ENCODE measurements around the gene RPS26. TPM values are rescaled to one million over a fixed set of nuclear protein-coding genes. Genes with fewer than 3 reads are reported as not detected.
"Not testable (repeated sequence)": the region's sequence is repeated elsewhere in the genome, so short reads cannot be mapped to it uniquely, and the experiment has no call there.

RPS26 gene
- polyA plus RNA-seq, 5 donors, result 102 to 691 (median 130) TPM

DNA sequence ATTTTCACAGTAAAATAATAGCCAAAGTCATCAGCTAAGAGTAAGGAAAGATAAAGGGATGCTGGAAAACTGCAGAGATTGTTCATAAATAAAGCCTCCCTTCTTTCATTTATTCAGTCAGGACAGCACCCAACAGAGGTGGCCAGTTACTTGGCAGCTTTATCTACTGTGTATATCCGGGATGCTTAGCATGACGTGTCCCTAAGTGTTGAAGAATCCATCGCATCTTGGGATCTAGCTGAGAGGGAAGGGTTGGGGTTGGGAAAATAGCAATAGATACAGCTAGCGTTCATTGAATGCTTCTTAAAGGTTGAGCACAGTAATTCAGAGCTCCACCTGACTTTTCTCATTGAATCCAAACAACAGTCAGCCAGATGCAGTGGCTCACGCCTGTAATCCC, 32.7 kb downstream of the RPS26 start:
- DNase-seq, result no peak

DNA sequence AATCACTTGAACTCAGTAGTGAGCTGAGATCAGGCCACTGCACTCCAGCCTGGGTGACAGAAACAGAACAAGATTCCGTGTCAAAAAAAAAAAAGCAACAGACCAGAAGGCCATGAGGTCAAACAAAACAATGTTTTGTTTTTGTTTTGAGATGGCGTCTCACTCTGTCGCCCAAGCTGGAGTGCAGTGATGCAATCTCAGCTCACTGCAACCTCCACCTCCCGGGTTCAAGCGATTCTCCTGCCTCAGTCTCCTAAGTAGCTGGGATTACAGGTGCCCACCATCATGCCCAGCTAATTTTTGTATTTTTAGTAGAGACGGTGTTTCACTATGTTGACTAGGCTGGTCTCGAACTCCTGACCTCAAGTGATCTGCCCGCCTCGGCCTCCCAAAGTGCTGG, 36.2 kb downstream of the RPS26 start:
- DNase-seq, result not testable (repeated sequence)

DNA sequence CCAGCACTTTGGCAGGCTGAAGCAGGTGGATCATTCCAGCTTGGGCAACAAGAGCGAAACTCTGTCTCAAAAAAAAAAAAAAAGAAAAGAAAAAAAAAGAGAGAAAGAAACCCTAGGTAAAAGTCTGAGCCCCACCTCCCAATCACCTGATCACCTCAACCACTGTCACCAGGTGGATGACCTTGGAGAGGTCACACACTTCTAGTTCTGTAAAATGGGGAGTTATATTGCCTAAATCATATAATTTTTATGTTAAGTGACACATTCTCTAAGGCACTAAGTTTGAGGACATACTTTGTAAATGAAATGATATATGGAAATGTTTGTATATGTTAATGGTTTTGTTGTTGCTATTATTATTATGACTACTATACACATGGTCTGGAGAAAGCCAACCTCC, 36.7 kb downstream of the RPS26 start:
- no peak for DNase-seq

DNA sequence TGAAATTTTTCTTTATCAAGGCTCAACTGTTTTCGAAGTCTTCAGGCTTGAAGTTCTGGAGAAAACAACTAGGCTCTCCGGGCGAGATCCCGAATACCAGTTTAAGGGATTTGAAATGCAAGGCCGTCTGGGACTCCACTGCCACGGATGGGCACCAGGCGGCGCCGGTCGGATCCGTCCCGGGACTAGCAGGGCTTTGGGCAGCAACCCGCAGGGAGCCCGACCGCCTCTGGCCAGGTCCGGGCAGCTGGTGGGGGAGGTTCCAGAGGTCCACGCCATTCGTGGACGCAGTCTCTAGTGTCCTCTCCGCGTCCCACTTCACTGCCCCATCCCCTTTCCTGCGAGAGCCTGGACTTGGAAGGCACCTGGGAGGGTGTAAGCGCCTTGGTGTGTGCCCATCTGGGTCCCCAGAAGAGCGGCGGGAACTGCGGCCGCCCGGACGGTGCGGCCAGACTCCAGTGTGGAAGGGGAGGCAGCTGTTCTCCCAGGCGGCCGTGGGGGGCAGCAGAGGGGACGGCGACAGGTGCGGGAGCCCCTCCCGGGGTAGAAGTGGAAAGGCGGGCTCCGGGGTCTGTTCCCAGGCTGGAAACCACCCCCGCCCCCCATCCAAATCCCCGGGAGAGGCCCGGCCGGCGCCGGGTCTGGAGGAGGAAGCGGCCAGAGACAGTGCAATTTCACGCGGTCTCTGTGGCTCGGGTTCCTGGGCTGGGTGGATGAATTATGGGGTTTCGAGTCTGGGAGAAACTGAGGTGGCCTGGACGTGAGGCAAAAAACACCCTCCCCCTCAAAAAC, 37.4 kb downstream of the RPS26 start:
- DNase-seq, result peak; percentile 70 to 72

DNA sequence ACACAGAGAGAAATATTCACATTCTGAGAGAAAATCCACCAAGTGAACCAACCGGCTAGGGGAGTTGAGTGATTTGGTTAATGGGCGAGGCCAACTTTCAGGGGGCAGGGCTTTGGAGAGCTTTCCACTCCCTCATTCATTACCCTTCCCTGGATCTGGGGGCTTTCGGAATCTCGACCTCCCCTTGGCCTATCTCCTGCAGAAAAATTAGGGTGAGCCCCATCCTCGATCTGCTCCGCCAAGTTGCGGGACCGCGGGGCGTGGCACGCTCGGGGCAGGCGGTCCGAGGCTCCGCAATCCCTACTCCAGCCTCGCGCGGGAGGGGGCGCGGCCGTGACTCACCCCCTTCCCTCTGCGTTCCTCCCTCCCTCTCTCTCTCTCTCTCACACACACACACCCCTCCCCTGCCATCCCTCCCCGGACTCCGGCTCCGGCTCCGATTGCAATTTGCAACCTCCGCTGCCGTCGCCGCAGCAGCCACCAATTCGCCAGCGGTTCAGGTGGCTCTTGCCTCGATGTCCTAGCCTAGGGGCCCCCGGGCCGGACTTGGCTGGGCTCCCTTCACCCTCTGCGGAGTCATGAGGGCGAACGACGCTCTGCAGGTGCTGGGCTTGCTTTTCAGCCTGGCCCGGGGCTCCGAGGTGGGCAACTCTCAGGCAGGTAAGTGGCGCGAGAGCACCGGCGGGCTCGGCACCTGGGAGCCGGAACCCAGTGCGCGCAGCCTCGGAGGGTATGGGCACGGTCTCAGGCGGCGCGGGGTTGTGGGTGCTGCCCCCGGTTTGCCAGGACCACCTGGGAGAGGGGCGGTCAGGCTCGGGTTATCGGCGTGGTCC, 38.2 kb downstream of the RPS26 start, which contains the start of gene ERBB3:
Gene ERBB3 (plus strand): TSS at position 443 of the 833 bp plus-strand sequence. CDS start 136 bp downstream, at position 579.
- peak; percentile 75 to 80 for DNase-seq

DNA sequence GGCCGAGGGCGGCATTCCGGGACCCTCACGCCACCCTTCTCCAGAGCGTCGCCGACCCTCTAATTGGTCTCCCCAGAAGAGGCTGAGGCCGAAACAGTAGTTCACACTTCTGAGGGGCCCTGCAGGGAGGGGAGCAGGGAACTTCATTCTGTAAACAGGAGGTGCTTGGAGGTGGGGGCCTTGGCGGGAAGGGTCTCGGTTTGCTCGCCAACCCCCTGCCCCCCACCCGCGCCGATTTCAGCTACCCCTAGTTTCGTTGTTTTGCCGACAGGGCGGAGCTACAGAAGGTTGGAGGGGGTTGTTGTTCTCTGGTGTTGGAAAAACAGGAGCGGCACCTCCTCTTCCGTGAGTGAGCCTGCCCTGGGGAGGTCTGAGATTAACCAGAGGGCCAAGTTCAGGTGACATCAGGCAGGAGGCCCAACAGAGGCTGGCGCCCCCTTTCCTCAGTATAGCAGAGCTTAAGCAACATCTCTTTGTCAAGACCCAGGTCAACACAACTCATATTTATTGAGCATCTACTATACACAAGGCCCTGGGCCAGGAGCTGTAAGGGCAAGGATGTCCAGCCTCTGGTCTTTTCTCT, 38.9 kb downstream of the RPS26 start:
- DNase-seq, result no peak

DNA sequence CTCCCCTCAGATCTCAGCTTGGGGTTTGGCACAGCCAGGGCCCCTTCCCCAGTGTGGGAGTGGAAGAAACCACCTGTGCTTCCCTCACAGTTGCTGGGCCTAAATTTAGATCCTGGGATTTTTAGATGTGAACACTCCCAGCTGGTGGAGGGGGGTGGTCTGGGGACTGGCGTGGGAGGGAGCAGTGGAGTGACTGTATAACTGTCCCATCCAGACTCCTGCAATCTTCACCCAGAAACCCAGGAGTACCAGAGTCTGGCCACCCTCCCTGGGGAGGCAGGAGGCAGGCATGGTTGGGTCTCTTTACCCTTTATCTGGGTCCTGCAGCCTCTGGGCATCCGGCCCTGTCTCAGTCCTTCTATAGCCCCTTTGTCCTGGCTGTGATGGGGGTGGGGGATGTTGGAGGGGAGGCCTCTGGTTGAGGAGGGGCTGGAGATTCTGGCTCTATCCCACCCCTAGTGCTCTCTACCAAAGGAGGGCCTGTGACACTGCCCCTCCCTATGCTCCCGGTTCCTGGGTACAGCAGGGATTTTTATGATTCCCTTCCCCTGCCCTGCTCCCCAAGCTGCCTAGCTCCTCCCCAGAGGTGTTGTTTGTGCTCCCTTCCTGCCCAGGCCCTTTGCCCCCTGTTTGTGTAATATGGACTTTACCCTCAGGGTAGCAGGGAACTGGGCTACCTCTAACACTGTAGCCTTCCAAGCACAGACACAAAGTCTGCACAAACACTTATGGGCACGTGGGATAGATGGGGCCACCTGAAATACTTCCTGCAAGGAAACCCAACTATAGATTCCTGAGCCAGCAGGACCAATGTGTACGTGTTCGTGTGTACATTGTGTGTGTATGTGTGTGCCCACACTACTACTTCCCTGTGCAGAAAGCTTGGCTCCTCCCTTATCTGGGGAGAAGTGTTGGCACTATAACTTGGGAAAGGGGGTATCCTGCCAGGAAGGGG, 40.0 kb downstream of the RPS26 start:
- DNase-seq, result no peak

DNA sequence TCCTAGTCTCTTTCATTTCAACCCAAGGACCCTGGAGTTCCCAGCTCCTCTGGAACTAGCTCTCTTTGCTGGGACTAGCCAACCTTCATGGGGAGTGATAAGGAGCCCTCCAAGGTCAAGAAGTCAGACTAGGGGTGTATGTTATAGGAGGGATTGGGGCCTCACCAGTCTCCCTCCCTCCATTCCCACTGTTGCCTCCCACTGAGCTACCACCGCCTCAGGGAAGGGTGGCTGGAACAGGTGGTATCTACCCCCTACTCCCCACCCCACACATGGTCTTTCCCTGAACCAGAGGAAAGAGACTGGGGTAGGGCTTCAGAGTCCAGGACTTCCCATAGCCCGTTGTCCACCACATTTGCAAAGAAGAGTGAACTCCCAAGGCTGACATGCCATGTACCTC, 40.7 kb downstream of the RPS26 start:
- no peak for DNase-seq

DNA sequence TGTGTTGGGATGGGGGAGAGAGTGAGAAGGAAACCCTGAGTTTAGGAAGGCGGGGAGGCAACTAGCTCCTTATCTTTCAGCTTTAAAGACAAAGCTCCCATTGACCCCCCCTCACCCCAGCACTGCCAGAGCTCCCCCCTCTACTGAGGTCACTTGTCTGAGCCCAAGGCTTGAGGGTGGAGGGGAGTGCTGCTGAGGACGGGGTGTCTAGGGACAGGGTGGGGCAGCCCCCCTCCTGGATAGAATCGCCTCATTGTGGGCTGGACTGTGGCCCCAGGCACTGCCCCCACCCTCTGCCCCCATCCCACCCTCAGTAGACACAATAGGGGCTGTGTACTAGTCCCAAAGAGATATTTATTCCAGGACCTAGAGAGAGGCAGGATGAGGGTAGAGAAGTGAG, 41.2 kb downstream of the RPS26 start:
- no peak for DNase-seq

DNA sequence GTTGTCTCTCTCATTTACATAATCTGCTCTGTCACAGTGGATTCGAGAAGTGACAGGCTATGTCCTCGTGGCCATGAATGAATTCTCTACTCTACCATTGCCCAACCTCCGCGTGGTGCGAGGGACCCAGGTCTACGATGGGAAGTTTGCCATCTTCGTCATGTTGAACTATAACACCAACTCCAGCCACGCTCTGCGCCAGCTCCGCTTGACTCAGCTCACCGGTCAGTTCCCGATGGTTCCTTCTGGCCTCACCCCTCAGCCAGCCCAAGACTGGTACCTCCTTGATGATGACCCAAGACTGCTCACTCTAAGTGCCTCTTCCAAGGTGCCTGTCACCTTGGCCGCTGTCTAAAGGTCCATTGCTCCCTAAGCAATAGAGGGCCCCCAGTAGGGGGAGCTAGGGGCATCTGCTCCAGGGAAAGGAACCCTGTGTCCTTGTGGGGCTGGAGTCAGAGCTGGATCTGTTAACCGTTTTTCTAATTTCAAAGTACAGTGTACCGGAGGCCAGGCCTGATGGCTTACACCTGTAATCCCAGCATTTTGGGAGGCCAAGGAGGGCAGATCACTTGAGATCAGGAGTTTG, 43.3 kb downstream of the RPS26 start:
- no peak for DNase-seq

DNA sequence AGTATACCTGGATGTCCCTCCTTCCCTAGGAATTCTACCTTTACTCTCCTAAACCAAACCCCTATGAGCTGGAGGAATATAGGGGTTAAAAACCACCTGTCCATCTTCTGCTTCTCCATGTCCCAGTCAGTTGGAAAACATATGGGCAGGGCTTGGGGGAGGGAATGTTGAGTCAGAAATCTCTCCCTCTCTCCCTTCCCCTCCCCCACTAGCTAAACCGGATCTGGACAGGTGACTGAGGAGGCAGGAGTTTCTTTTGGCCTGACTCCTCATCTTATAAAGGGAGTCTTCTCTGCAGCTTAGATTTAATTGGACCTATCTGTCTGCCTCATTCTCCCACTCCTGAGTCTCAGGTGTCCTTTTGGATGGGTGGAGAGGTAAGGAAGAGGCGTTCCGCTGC, 44.4 kb downstream of the RPS26 start:
- no peak for DNase-seq

DNA sequence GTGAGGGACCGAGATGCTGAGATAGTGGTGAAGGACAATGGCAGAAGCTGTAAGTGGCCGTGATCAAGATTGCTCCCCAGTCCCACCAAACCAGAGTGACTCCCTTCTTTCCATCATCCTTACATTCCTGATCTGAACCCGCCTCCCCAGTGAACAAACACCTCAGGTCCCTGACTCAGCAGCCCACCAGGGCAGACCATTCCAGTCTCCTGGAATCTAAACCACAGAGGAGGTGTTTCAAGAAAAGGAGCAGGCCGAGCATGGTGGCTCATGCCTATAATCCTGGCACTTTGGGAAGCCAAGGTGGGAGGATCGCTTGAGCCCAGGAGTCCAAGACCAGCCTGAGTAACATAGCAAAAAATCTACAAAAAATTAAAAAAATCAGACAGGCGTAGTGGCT, 44.9 kb downstream of the RPS26 start:
- no peak for DNase-seq

DNA sequence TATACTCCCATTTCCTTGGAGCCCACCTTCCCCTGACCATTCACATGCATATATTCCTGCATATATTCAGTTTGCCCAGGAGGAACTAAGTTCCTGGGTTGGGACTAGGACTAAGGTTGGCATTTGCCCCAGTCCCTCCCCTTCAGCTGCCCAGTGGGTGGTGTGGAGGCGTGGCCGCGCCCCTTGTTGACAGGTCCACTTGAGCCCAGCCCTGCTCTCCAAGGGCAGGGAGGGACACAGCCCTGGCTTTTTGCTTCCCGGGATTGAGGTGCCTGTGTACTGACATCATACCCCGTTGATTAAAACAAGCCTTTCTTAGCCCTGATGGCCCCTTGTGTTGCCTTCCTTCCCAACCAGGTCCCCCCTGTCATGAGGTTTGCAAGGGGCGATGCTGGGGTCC, 45.5 kb downstream of the RPS26 start:
- peak in 1 of 2 donors; percentile 48 for DNase-seq

Other genes with a start within 250 kb of the RPS26 start
- gene SARNP, start 224.2 kb upstream of the RPS26 start, polyA plus RNA-seq (ENCODE audit: insufficient read depth in 1 of 5, insufficient read length in 5 of 5, low replicate concordance in 1 of 5), result 100 to 1,000 TPM; 110 to 148 (median 115) TPM
- gene ORMDL2, start 223.9 kb upstream of the RPS26 start, polyA plus RNA-seq (ENCODE audit: insufficient read depth in 1 of 5, insufficient read length in 5 of 5, low replicate concordance in 1 of 5), result 10 to 100 TPM; 20.3 to 26.3 (median 24.4) TPM
- 10 to 100 TPM; 31.8 to 40.9 (median 36.1) TPM for gene DNAJC14, start 212.3 kb upstream of the RPS26 start, polyA plus RNA-seq (ENCODE audit: insufficient read depth in 1 of 5, insufficient read length in 5 of 5, low replicate concordance in 1 of 5)
- gene MMP19, start 199.0 kb upstream of the RPS26 start, polyA plus RNA-seq (ENCODE audit: insufficient read depth in 1 of 5, insufficient read length in 5 of 5, low replicate concordance in 1 of 5), result 10 to 100 TPM in 4 of 5 donors, 1 to 10 TPM in 1; 9.3 to 12.1 (median 10.7) TPM
- gene PYM1, start 114.0 kb upstream of the RPS26 start, polyA plus RNA-seq (ENCODE audit: insufficient read depth in 1 of 5, insufficient read length in 5 of 5, low replicate concordance in 1 of 5), result 10 to 100 TPM; 30.1 to 39.5 (median 32.3) TPM
- gene DGKA, start 110.8 kb upstream of the RPS26 start, polyA plus RNA-seq (ENCODE audit: insufficient read depth in 1 of 5, insufficient read length in 5 of 5, low replicate concordance in 1 of 5), result 10 to 100 TPM; 27.7 to 44.8 (median 39.6) TPM
- gene PMEL, start 75.9 kb upstream of the RPS26 start, polyA plus RNA-seq (ENCODE audit: insufficient read depth in 1 of 5, insufficient read length in 5 of 5, low replicate concordance in 1 of 5), result 1 to 10 TPM; 2.0 to 2.7 (median 2.4) TPM
- gene CDK2, start 75.1 kb upstream of the RPS26 start, polyA plus RNA-seq (ENCODE audit: insufficient read depth in 1 of 5, insufficient read length in 5 of 5, low replicate concordance in 1 of 5), result 10 to 100 TPM; 73.1 to 86.5 (median 78.1) TPM
- gene RAB5B, start 67.8 kb upstream of the RPS26 start, polyA plus RNA-seq (ENCODE audit: insufficient read depth in 1 of 5, insufficient read length in 5 of 5, low replicate concordance in 1 of 5), result 100 to 1,000 TPM; 131 to 157 (median 146) TPM
- 10 to 100 TPM; 36.7 to 43.4 (median 42.8) TPM for gene SUOX, start 44.6 kb upstream of the RPS26 start, polyA plus RNA-seq (ENCODE audit: insufficient read depth in 1 of 5, insufficient read length in 5 of 5, low replicate concordance in 1 of 5)
- gene IKZF4, start 20.9 kb upstream of the RPS26 start, polyA plus RNA-seq (ENCODE audit: insufficient read depth in 1 of 5, insufficient read length in 5 of 5, low replicate concordance in 1 of 5), result 10 to 100 TPM; 19.7 to 26.1 (median 23.1) TPM
- gene ERBB3, start 38.2 kb downstream of the RPS26 start, polyA plus RNA-seq (ENCODE audit: insufficient read depth in 1 of 5, insufficient read length in 5 of 5, low replicate concordance in 1 of 5), result 10 to 100 TPM; 71.3 to 97.1 (median 80.0) TPM
- gene PA2G4, start 62.6 kb downstream of the RPS26 start, polyA plus RNA-seq (ENCODE audit: insufficient read depth in 1 of 5, insufficient read length in 5 of 5, low replicate concordance in 1 of 5), result 100 to 1,000 TPM; 118 to 168 (median 134) TPM
- 1,000 to 10,000 TPM; 6,129 to 8,482 (median 6,371) TPM for gene RPL41, start 74.7 kb downstream of the RPS26 start, polyA plus RNA-seq (ENCODE audit: insufficient read depth in 1 of 5, insufficient read length in 5 of 5, low replicate concordance in 1 of 5)
- gene ZC3H10, start 76.3 kb downstream of the RPS26 start, polyA plus RNA-seq (ENCODE audit: insufficient read depth in 1 of 5, insufficient read length in 5 of 5, low replicate concordance in 1 of 5), result 1 to 10 TPM; 5.1 to 6.8 (median 6.2) TPM
- 10 to 100 TPM; 74.3 to 90.6 (median 81.1) TPM for gene ESYT1, start 86.3 kb downstream of the RPS26 start, polyA plus RNA-seq (ENCODE audit: insufficient read depth in 1 of 5, insufficient read length in 5 of 5, low replicate concordance in 1 of 5)
- 100 to 1,000 TPM; 162 to 215 (median 172) TPM for gene MYL6B, start 110.7 kb downstream of the RPS26 start, polyA plus RNA-seq (ENCODE audit: insufficient read depth in 1 of 5, insufficient read length in 5 of 5, low replicate concordance in 1 of 5)
- gene MYL6, start 116.4 kb downstream of the RPS26 start, polyA plus RNA-seq (ENCODE audit: insufficient read depth in 1 of 5, insufficient read length in 5 of 5, low replicate concordance in 1 of 5), result 1,000 to 10,000 TPM; 1,819 to 2,542 (median 2,207) TPM
- 100 to 1,000 TPM in 4 of 5 donors, 10 to 100 TPM in 1; 90.6 to 124 (median 119) TPM for gene SMARCC2, start 147.6 kb downstream of the RPS26 start, polyA plus RNA-seq (ENCODE audit: insufficient read depth in 1 of 5, insufficient read length in 5 of 5, low replicate concordance in 1 of 5)
- 10 to 100 TPM; 37.6 to 44.8 (median 38.4) TPM for gene RNF41, start 180.0 kb downstream of the RPS26 start, polyA plus RNA-seq (ENCODE audit: insufficient read depth in 1 of 5, insufficient read length in 5 of 5, low replicate concordance in 1 of 5)
- 10 to 100 TPM; 24.6 to 31.3 (median 25.6) TPM for gene NABP2, start 182.4 kb downstream of the RPS26 start, polyA plus RNA-seq (ENCODE audit: insufficient read depth in 1 of 5, insufficient read length in 5 of 5, low replicate concordance in 1 of 5)
- 1 to 10 TPM; 2.6 to 5.6 (median 4.8) TPM for gene SLC39A5, start 188.1 kb downstream of the RPS26 start, polyA plus RNA-seq (ENCODE audit: insufficient read depth in 1 of 5, insufficient read length in 5 of 5, low replicate concordance in 1 of 5)
- gene ANKRD52, start 216.5 kb downstream of the RPS26 start, polyA plus RNA-seq (ENCODE audit: insufficient read depth in 1 of 5, insufficient read length in 5 of 5, low replicate concordance in 1 of 5), result 10 to 100 TPM; 21.9 to 32.1 (median 30.9) TPM
- gene COQ10A, start 225.0 kb downstream of the RPS26 start, polyA plus RNA-seq (ENCODE audit: insufficient read depth in 1 of 5, insufficient read length in 5 of 5, low replicate concordance in 1 of 5), result 10 to 100 TPM; 15.3 to 17.9 (median 15.8) TPM

All from right lung (tissue), 5 donors.